PC-9 (cell line): Measurements from ENCODE around the gene ADH4. TPM values are rescaled to one million over a fixed set of nuclear protein-coding genes. Genes with fewer than 3 reads are reported as not detected.
A peak's percentile ranks its signal among the peaks of the same experiment; 100 is the strongest.
"Not testable (repeated sequence)": the region's sequence is repeated elsewhere in the genome, so short reads cannot be mapped to it uniquely, and the experiment has no call there.

Experiments
- BruUV-seq: library from RNA; stranded (reverse); fragments of 400-500 nt; replicated peaks from 2 replicates; lab custom pipeline; 2021; lab: Mats Ljungman, UMichigan
- CTCF ChIA-PET: fragments of 300-600 bp; sonication (Branson Sonifier 250); formaldehyde crosslinking; loops from one replicate; lab custom pipeline; 2022; ENCODE audit warnings: antibody characterized with exemption; lab: Charles Lee
- POLR2A ChIA-PET: fragments of 300-600 bp; sonication (Branson Sonifier 250); formaldehyde crosslinking; loops from one replicate; lab custom pipeline; 2022; ENCODE audit warnings: antibody characterized with exemption; ENCODE audit not compliant: unreplicated experiment; lab: Charles Lee
- DNase-seq, 2 experiments: peaks; one replicate each; pipeline versions ENCODE4 v3.0.0 to v3.0.0-alpha.2; 2015 to 2022; ENCODE audit warnings: mixed read lengths in 1 of 2
- H2AFZ ChIP-seq: fragments of 200-600 bp; sonication (generic); 2 replicates; pipeline ENCODE4 v1.8.1; 2017; ENCODE audit warnings: antibody characterized with exemption
- H3F3A ChIP-seq: fragments of 200-600 bp; sonication (generic); 2 replicates; pipeline ENCODE4 v1.8.1; 2017; ENCODE audit warnings: antibody characterized with exemption, mild to moderate bottlenecking, low read depth; ENCODE audit not compliant: insufficient read depth
- H3K27ac ChIP-seq: fragments of 200-600 bp; sonication (generic); 2 replicates; pipeline ENCODE4 v1.6.1; 2016; ENCODE audit warnings: mixed run types
- H3K27me3 ChIP-seq: fragments of 200-600 bp; sonication (generic); 2 replicates; pipeline ENCODE4 v1.6.1; 2016; ENCODE audit warnings: low read depth, mixed run types; ENCODE audit not compliant: insufficient read depth
- H3K36me3 ChIP-seq: fragments of 200-600 bp; sonication (generic); 2 replicates; pipeline ENCODE4 v1.6.1; 2016; ENCODE audit warnings: low read depth, mixed run types
- H3K4me1 ChIP-seq: fragments of 200-600 bp; sonication (generic); replicated peaks from 2 replicates; pipeline ENCODE4 v1.6.1; 2016; ENCODE audit warnings: mixed run types; ENCODE audit not compliant: insufficient read depth
- H3K4me2 ChIP-seq: fragments of 200-600 bp; sonication (generic); 2 replicates; pipeline ENCODE4 v1.6.1; 2017; ENCODE audit warnings: mixed run types
- H3K4me3 ChIP-seq: fragments of 200-600 bp; sonication (generic); 2 replicates; pipeline ENCODE4 v1.6.1; 2016; ENCODE audit warnings: mixed run types
- H3K79me2 ChIP-seq: fragments of 200-600 bp; sonication (generic); 2 replicates; pipeline ENCODE4 v1.6.1; 2017; ENCODE audit warnings: low read depth, mixed run types
- H3K9me2 ChIP-seq: fragments of 200-600 bp; sonication (generic); 2 replicates; pipeline ENCODE4 v1.8.1; 2017; ENCODE audit warnings: mild to moderate bottlenecking; ENCODE audit not compliant: insufficient read depth
- H3K9me3 ChIP-seq: fragments of 200-600 bp; sonication (generic); 2 replicates; pipeline ENCODE4 v1.8.1; 2016; ENCODE audit warnings: low read depth; ENCODE audit not compliant: insufficient read depth
- H4K20me1 ChIP-seq: fragments of 200-600 bp; sonication (generic); 2 replicates; pipeline ENCODE4 v1.8.1; 2017; ENCODE audit not compliant: insufficient read depth
- EZH2 ChIP-seq: fragments of 200-600 bp; sonication (generic); IDR thresholded peaks from 2 replicates; pipeline ENCODE4 v1.8.0; 2017; ENCODE audit warnings: antibody characterized with exemption, low read depth
- intact Hi-C: fragments of 100-400 bp; cut with micrococcal nuclease; formaldehyde crosslinking; loops from one replicate; pipeline ENCODE4 v1.10.0; 2022; ENCODE audit not compliant: unreplicated experiment
- total RNA-seq: library from RNA; stranded (reverse); gene quantifications from 2 replicates; pipeline ENCODE4 v1.2.3, GENCODE V29; 2021
- TF ChIP-seq, protein P1 (sequence below): fragments of 200-600 bp; sonication (generic); conservative IDR thresholded peaks from 2 replicates; pipeline ENCODE4 v1.6.1; 2017; ENCODE audit warnings: mixed run types, antibody characterized with exemption, mild to moderate bottlenecking, moderate library complexity

Gene ADH4
- total RNA-seq, 1 experiment from 2014 or later: not detected

DNA sequence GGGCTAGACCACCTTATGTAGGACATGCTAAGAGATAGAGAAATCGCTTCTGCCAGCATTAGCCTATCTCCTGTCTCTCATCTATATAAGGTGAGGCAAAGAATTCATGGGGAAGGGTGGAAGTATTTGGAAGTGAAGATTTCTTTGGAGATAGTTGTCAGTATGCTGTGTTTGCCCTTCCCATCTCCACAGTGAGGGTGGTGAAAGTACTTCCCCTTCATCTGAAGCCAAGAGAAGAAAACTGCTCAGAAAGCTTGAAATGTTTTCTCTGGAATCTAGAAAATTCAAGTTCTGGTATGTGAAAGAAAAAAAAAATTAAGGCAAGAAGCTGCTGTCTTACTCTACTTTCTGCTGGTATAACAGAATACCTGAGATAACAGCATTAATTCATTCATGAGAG is 43.2 kb downstream of the ADH4 start:
- Histone ChIP-seq H2AFZ (no peak overlapping the region), H4K20me1 (no peaks in the 10 kb centered on the region), H3K36me3 (no peaks in the 10 kb centered on the region), H3F3A (no peaks in the 10 kb centered on the region), H3K27me3 (no peaks in the 10 kb centered on the region), H3K9me2 (no peaks in the 10 kb centered on the region), H3K79me2 (no peaks in the 10 kb centered on the region), H3K4me3 (no peak overlapping the region), H3K9me3 (no peaks in the 10 kb centered on the region), H3K4me1 (no peaks in the 10 kb centered on the region), H3K27ac (no peak overlapping the region), H3K4me2 (no peak overlapping the region)
- CTCF ChIA-PET: no interaction called here
- POLR2A ChIA-PET: no interaction called here
- no peak for DNase-seq
- BruUV-seq: no TSS peak
- intact Hi-C loops: no loop called here
- TF ChIP-seq, protein P1, sequence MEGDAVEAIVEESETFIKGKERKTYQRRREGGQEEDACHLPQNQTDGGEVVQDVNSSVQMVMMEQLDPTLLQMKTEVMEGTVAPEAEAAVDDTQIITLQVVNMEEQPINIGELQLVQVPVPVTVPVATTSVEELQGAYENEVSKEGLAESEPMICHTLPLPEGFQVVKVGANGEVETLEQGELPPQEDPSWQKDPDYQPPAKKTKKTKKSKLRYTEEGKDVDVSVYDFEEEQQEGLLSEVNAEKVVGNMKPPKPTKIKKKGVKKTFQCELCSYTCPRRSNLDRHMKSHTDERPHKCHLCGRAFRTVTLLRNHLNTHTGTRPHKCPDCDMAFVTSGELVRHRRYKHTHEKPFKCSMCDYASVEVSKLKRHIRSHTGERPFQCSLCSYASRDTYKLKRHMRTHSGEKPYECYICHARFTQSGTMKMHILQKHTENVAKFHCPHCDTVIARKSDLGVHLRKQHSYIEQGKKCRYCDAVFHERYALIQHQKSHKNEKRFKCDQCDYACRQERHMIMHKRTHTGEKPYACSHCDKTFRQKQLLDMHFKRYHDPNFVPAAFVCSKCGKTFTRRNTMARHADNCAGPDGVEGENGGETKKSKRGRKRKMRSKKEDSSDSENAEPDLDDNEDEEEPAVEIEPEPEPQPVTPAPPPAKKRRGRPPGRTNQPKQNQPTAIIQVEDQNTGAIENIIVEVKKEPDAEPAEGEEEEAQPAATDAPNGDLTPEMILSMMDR: no peak
- no peak for TF ChIP-seq EZH2

DNA sequence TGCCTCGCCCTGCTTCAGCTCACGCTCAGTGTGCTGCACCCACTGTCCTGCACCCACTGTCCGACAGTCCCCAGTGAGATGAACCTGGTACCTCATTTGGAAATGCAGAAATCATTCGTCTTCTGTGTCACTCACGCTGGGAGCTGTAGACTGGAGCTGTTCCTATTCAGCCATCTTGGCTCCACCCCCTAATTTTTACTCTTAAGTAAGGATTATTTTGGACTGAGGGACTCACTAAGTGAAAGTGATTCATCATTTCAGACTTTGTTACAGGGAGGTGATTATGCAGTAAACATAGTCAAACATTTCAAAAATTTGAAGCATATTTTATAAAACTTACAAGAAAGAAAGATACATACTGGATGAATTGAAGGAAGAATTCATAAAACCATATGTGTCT is 44.3 kb downstream of the ADH4 start:
- H3K27me3 ChIP-seq, H3K4me1 ChIP-seq, H3F3A ChIP-seq, CTCF ChIA-PET, DNase-seq, H3K9me2 ChIP-seq, H4K20me1 ChIP-seq, H3K27ac ChIP-seq, POLR2A ChIA-PET, H3K36me3 ChIP-seq, intact Hi-C loops, H3K9me3 ChIP-seq, H3K79me2 ChIP-seq, BruUV-seq: not testable (repeated sequence)
- Histone ChIP-seq H2AFZ (peak overlapping the region; percentile 59; the same call in 1 of the 2 replicates), H3K4me3 (peak overlapping the region; percentile 45; the same call in 1 of the 2 replicates), H3K4me2 (peak overlapping the region; percentile 47; the same call in 1 of the 2 replicates)

DNA sequence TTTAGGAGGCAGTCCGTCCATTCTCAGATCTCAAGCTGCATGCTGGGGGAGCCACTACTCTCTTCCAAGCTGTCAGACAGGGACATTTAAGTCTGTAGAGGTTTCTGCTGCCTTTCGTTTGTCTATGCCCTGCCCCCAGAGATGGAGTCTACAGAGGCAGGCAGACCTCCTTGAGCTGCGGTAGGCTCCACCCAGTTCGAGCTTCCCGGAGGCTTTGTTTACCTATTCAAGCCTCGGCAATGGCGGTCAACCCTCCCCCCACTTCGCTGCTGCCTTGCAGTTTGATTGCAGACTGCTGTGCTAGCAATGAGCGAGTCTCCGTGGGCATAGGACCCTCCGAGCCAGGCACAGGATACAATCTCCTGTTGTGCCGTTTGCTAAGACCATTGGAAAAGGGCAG is 44.8 kb downstream of the ADH4 start:
- no peaks in the 10 kb centered on the region for H3K36me3 ChIP-seq
- no peak overlapping the region for H3K27ac ChIP-seq
- TF ChIP-seq, protein P1: no peak
- no peak for TF ChIP-seq EZH2
- H3K4me3 ChIP-seq: peak overlapping the region; percentile 45
- H4K20me1 ChIP-seq: no peaks in the 10 kb centered on the region
- H3K4me1 ChIP-seq: no peaks in the 10 kb centered on the region
- CTCF ChIA-PET: no interaction called here
- POLR2A ChIA-PET: no interaction called here
- H3F3A ChIP-seq: no peaks in the 10 kb centered on the region
- H2AFZ ChIP-seq: peak overlapping the region; percentile 59; the same call in 1 of the 2 replicates
- no peaks in the 10 kb centered on the region for H3K9me2 ChIP-seq
- peak overlapping the region; percentile 47 for H3K4me2 ChIP-seq
- intact Hi-C loops: no loop called here
- BruUV-seq: no TSS peak
- no peaks in the 10 kb centered on the region for H3K27me3 ChIP-seq
- H3K9me3 ChIP-seq: no peaks in the 10 kb centered on the region
- no peaks in the 10 kb centered on the region for H3K79me2 ChIP-seq
- DNase-seq: no peak

DNA sequence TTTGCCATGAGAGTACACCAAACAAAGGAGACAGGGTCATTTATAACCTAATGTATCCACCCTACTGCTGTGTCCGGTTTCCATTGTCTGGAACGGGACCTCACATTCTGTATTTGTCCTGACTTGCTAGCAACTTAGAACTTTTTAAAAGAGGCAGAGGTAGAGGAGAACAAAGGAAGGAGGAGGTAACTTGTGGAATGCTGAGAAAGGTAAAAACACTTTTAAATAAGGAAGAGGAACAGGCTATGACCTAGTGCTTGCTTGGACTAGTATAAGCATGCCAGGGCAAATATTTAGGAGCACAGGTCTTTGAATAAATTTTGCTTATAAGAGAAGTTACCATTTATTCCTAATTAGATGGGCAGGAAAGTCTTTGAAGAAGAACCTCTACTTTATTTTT is 52.3 kb downstream of the ADH4 start:
- H3K4me3 ChIP-seq, H3F3A ChIP-seq, intact Hi-C loops, H4K20me1 ChIP-seq, H3K9me2 ChIP-seq, DNase-seq, H3K9me3 ChIP-seq, H3K27me3 ChIP-seq, H3K27ac ChIP-seq, POLR2A ChIA-PET, CTCF ChIA-PET, H3K4me2 ChIP-seq, H3K36me3 ChIP-seq, H2AFZ ChIP-seq, BruUV-seq: not testable (repeated sequence)
- peaks cover 26% of the 10 kb centered on the region for H3K79me2 ChIP-seq
- H3K4me1 ChIP-seq: peaks cover 17% of the 10 kb centered on the region
